Non-pigmented ciliary epithelial cell (primary cell): ENCODE measurements around the gene ITLN1.
"Not testable (repeated sequence)": the region's sequence is repeated elsewhere in the genome, so short reads cannot be mapped to it uniquely, and the experiment has no call there.

Experiments used
- DNase-seq: peaks from one replicate; pipeline ENCODE4 v3.0.0-alpha.2; 2010; ENCODE audit warnings: low read depth

ITLN1 gene

GRCh38 chr1:160883581-160884513 lies 1.1 kb downstream of the ITLN1 start:
- no peak for DNase-seq

- no peak for DNase-seq
Observed at GRCh38 chr1:160882582-160882981, 2.4 kb downstream of the ITLN1 start.

- not testable (repeated sequence) for DNase-seq
Observed at GRCh38 chr1:160881264-160881663, 3.7 kb downstream of the ITLN1 start.

- DNase-seq, result no peak
Observed at GRCh38 chr1:160880216-160880615, 4.8 kb downstream of the ITLN1 start.

GRCh38 chr1:160879056-160879455 lies 5.9 kb downstream of the ITLN1 start:
- DNase-seq, result no peak

- DNase-seq, result no peak
Observed at GRCh38 chr1:160877221-160877620, 7.8 kb downstream of the ITLN1 start.

- DNase-seq, result no peak
Observed at GRCh38 chr1:160876311-160876710, 8.7 kb downstream of the ITLN1 start.

- DNase-seq, result not testable (repeated sequence)
Observed at GRCh38 chr1:160875591-160875990, 9.4 kb downstream of the ITLN1 start.

- no peak for DNase-seq
Observed at GRCh38 chr1:160874935-160875334, 10.0 kb downstream of the ITLN1 start.

GRCh38 chr1:160868141-160868540 lies 16.8 kb downstream of the ITLN1 start:
- no peak for DNase-seq

GRCh38 chr1:160867651-160868050 lies 17.3 kb downstream of the ITLN1 start:
- DNase-seq, result not testable (repeated sequence)

- no peak for DNase-seq
Observed at GRCh38 chr1:160866695-160867260, 18.2 kb downstream of the ITLN1 start.

- no peak for DNase-seq
Observed at GRCh38 chr1:160866001-160866694, 18.8 kb downstream of the ITLN1 start.

GRCh38 chr1:160865337-160865736 lies 19.6 kb downstream of the ITLN1 start:
- no peak for DNase-seq

- no peak for DNase-seq
Observed at GRCh38 chr1:160864173-160864572, 20.8 kb downstream of the ITLN1 start.

- DNase-seq, result no peak
Observed at GRCh38 chr1:160863774-160864131, 21.2 kb downstream of the ITLN1 start.

- DNase-seq, result no peak
Observed at GRCh38 chr1:160863061-160863773, 21.8 kb downstream of the ITLN1 start.

- DNase-seq, result no peak
Observed at GRCh38 chr1:160862203-160863060, 22.5 kb downstream of the ITLN1 start, which contains the start of gene CD244. Gene CD244 (minus strand): TSS chr1:160862887. CDS start chr1:160862677, 210 bp downstream.

- DNase-seq, result no peak
Observed at GRCh38 chr1:160860840-160861505, 24.0 kb downstream of the ITLN1 start.

- no peak for DNase-seq
Observed at GRCh38 chr1:160859166-160859565, 25.8 kb downstream of the ITLN1 start.

- no peak for DNase-seq
Observed at GRCh38 chr1:160858507-160858906, 26.5 kb downstream of the ITLN1 start.
